A549 (cell line): ENCODE data around the gene NKAPD1.

Experiments
- EHMT2 ChIP-seq: fragments of 200-600 bp; sonication (generic); IDR thresholded peaks from 2 replicates; pipeline ENCODE4 v1.6.1; 2016; ENCODE audit warnings: antibody characterized with exemption, low read depth, mild to moderate bottlenecking, moderate library complexity
- EP300 ChIP-seq, 2 experiments: fragments of >200 bp; sonication (Bioruptor Twin); formaldehyde crosslinking; IDR thresholded peaks; 2 replicates in 1 of 2; 3 replicates in 1 of 2; pipeline ENCODE4 v1.6.1; 2016 to 2017
- KDM1A ChIP-seq: fragments of 200-600 bp; sonication (generic); IDR thresholded peaks from 2 replicates; pipeline ENCODE4 v1.6.1; 2016; ENCODE audit warnings: low read depth, mild to moderate bottlenecking
- MAX ChIP-seq: IDR thresholded peaks from 2 replicates; pipeline ENCODE4 v1.6.1; 2012
- PHF8 ChIP-seq: fragments of 200-600 bp; sonication (generic); IDR thresholded peaks from 2 replicates; pipeline ENCODE4 v1.6.1; 2016; ENCODE audit warnings: low read depth, mild to moderate bottlenecking, antibody characterized with exemption, moderate library complexity, borderline replicate concordance
- POLR2A ChIP-seq: IDR thresholded peaks from 2 replicates; pipeline ENCODE4 v1.6.1; 2012; ENCODE audit warnings: mild to moderate bottlenecking, low read length
- RFX5 ChIP-seq: fragments of 450-650 bp; IDR thresholded peaks from 2 replicates; pipeline ENCODE4 v1.7.1; 2014; ENCODE audit warnings: antibody characterized with exemption, mild to moderate bottlenecking, moderate library complexity
- SMC3 ChIP-seq: fragments of >200 bp; sonication (Bioruptor Twin); formaldehyde crosslinking; IDR thresholded peaks from 3 replicates; pipeline ENCODE4 v1.6.1; 2018; ENCODE audit warnings: inconsistent platforms
- TF ChIP-seq, protein P1 (sequence below): fragments of >200 bp; sonication (Bioruptor Twin); formaldehyde crosslinking; IDR thresholded peaks from 3 replicates; pipeline ENCODE4 v1.5.1; 2016
- TF ChIP-seq, protein P2 (sequence below): fragments of 450-650 bp; IDR thresholded peaks from 2 replicates; pipeline ENCODE4 v1.6.1; 2014; ENCODE audit warnings: antibody characterized with exemption

- no peak for TF ChIP-seq KDM1A
- no peak; the same call in 1 of the 2 replicates for TF ChIP-seq PHF8
- TF ChIP-seq MAX, result no peak
- TF ChIP-seq SMC3, result no peak
- TF ChIP-seq POLR2A, result no peak
- TF ChIP-seq, protein P1, sequence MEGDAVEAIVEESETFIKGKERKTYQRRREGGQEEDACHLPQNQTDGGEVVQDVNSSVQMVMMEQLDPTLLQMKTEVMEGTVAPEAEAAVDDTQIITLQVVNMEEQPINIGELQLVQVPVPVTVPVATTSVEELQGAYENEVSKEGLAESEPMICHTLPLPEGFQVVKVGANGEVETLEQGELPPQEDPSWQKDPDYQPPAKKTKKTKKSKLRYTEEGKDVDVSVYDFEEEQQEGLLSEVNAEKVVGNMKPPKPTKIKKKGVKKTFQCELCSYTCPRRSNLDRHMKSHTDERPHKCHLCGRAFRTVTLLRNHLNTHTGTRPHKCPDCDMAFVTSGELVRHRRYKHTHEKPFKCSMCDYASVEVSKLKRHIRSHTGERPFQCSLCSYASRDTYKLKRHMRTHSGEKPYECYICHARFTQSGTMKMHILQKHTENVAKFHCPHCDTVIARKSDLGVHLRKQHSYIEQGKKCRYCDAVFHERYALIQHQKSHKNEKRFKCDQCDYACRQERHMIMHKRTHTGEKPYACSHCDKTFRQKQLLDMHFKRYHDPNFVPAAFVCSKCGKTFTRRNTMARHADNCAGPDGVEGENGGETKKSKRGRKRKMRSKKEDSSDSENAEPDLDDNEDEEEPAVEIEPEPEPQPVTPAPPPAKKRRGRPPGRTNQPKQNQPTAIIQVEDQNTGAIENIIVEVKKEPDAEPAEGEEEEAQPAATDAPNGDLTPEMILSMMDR, result no peak
- no peak for TF ChIP-seq EHMT2
- no peak for TF ChIP-seq RFX5
- TF ChIP-seq EP300 (IDR thresholded peaks at IDR 0.05), result no peak
- TF ChIP-seq, protein P2, sequence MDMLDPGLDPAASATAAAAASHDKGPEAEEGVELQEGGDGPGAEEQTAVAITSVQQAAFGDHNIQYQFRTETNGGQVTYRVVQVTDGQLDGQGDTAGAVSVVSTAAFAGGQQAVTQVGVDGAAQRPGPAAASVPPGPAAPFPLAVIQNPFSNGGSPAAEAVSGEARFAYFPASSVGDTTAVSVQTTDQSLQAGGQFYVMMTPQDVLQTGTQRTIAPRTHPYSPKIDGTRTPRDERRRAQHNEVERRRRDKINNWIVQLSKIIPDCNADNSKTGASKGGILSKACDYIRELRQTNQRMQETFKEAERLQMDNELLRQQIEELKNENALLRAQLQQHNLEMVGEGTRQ, result no peak
Measured at GRCh38 chr11:112087212-112087611, 13.1 kb downstream of the NKAPD1 start.
